ENCODE results near the gene CHST8.

CHST8 gene

GRCh38 chr19:33737681-33738371 lies 116.1 kb downstream of the CHST8 start:
- no peak for DNase-seq (ENCODE audit: low read depth in 2 of 2)

GRCh38 chr19:33740811-33741396 lies 119.2 kb downstream of the CHST8 start:
- DNase-seq (ENCODE audit: low read depth in 2 of 2): peak in 1 of 2 experiments; percentile 3

- no peak for DNase-seq (ENCODE audit: low read depth in 2 of 2)
These were observed 123.5 kb downstream of the CHST8 start for GRCh38 chr19:33745297-33745696.

- DNase-seq (ENCODE audit: low read depth in 2 of 2): no peak
These were observed 124.4 kb downstream of the CHST8 start for GRCh38 chr19:33746159-33746558.

DNA sequence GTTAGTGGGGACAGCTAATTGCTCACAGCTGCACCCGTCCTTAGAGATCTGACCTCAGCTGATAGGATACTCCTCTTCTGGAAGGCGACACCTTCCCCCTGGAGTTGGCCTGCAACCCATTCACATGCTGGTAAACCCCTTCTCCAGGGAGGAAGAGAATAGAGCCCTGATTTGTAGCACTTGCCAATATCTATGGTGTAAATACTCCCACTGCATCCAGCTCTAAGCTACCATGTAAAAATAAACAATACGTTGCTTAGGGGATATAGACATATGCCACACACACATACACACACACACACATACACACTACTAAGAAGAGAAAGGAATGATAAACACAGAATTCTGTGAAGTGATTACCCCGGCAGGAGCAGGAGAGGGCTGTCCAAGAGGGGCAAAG lies 125.5 kb downstream of the CHST8 start:
- DNase-seq (ENCODE audit: low read depth in 2 of 2): no peak

GRCh38 chr19:33748231-33748630 lies 126.5 kb downstream of the CHST8 start:
- no peak for DNase-seq (ENCODE audit: low read depth in 2 of 2)

GRCh38 chr19:33749016-33749415 lies 127.3 kb downstream of the CHST8 start:
- DNase-seq (ENCODE audit: low read depth in 2 of 2): no peak

- DNase-seq (ENCODE audit: low read depth in 2 of 2): no peak
These were observed 127.9 kb downstream of the CHST8 start for GRCh38 chr19:33749619-33750175.

DNA sequence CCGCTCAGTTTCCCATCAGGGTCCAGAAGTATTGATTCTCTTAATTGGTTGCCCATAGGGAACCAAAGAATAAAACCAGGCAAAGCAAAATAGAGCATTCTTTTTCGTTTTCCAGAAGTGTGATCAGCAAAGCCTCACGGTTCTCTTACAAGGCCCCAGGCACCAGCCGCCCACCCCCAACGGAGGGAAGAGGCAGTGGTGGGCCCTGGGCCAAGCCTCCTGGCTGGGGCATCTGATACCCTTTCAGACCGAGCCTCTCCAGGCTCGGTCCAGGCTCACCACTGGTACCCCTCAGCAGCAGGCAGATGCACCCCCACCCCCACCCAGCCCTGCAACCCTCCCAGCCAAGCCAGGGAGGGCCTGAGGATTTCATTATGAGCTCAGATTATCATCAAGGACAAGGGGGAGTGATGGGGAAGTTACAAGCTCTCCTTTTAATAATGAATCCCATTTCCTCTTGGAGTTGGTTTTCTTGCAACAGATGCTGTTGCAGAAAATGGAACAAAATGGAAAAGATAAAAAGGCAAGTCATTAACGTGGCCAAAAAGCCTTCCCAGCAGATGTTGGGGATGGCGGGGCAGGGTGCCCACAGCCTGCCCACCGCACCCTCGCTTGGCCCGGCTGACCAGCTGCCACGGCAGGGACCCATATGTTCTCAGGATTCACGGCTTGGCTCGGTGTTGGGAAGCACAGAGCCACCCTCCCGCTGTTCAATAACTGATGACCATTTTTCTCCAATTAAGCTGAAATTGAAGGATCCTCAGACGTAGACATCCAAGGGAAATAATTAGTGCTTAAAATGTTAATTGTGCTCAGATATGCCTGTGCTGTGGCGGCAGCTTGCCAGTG lies 129.1 kb downstream of the CHST8 start:
- DNase-seq (ENCODE audit: low read depth in 2 of 2): no peak

GRCh38 chr19:33751436-33751770 lies 129.7 kb downstream of the CHST8 start:
- no peak for DNase-seq (ENCODE audit: low read depth in 2 of 2)

DNA sequence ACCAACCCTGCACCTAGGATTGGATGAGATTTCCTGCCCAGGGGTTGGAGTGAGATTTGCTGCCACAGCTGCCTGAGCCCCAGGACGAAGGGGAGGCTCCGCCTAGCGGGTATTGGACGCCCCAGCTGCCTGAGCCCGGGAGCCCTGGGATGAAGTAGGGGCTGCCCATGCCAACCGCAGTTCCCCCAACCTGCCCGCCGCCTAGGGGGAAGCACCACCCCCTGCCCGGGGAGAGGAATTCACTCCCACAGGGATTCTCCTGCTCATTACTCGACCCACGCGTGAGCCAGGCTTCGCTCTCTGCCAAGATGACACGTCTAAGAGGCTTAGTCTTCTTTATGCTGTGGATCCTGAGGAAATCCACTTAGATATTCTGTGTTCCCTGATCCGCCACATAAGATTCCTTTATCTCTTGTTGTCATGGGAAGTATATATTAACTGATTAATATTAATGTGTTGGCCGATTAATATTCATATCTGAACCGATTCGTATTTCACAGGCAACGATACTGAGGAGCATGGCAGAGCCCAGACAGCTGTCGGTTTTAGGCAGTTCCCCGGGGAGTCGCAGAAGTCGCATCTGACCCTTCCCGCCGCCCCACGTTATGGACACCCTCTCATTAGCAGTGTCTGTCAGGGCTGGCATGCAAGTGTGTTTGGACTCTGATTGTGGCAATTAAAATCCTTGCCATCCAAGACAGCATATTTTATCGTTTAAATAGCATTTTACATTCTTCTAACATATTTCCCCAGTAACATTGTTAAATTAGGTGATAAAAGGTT lies 130.5 kb downstream of the CHST8 start:
- DNase-seq (ENCODE audit: low read depth in 2 of 2): no peak

- no peak for DNase-seq (ENCODE audit: low read depth in 2 of 2)
These were observed 131.2 kb downstream of the CHST8 start for GRCh38 chr19:33752945-33753344.

DNA sequence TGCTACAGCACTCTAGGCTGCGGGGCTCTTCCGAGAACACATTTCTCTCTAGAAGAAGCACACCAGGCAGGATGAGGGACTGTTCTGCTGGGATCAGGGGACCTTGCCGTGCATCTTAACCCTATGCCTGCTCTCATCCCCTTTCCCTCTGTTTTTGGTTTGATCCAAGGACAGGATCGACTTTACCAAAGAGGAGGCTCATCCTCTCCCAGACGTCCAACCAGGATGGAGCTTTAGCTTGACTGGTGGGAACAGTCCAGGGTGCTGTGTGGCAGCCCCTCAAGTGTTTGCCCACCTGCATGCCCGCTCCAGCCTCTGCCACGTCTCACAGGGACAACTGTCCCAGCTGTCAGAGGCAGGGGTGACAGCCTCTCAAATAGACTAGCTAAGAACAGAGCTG lies 132.6 kb downstream of the CHST8 start:
- no peak for DNase-seq (ENCODE audit: low read depth in 2 of 2)

DNA sequence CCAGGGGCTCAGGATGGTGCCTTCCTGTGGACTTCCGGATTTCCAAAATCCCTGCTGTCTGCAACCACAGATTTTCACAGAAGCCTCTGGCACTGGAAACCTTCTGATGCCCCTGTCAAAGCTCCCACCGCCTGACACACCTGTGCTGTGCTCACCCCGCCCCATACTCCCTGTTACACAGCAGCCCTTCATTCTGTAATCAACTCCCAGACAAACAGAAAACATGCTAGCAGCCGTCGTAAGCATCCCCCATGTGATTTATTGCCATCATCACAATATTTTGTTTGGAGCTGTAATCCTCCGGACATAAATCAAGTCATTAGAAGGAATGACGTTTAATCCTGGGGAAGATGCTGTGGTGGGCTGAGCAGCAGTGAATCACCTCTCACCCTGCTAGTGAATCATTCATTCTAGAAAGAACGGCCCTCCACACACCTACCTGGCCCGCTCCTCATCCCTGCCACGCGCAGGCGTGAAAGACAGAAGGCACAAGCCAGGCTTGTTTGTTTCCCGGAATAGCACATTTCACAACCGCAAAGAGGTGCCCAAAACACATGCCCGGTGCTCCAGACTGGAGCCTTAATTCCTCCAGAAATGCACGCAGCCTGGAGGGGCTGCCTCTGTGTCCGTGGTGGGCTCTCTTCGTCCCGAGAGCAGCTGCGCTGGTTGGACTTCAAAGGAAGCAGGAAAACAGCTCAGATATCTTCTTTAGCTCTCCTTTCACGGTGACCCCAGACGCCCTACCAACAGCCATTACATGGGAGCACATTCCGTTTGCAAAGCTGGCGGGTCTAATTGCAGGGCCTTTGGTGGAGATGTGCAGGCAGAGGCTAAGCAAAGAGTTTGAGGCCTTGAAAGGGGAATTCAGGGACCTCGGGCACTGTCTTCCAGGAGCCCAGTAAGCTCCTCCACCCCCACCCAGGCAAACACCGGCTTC lies 133.6 kb downstream of the CHST8 start:
- no peak for DNase-seq (ENCODE audit: low read depth in 2 of 2)

DNA sequence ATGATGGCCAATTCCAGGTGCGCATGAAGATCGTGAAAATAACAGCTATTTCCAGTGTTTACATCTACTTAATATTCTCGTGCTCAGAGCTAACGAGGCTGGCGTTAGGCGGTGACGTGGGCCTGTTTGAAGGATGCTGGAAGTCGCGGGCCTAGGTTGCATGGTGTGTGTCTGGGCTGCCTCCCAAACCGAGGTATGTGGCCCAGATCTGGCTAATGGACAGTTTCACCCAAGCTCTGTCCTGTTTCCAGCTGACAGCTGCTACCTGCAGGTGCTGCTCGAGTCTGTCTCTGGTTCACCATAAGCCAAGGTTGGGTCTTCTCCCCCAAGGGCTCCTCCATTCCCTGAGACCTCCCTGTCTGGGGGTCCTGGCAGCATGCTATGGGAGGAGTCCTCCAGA lies 134.4 kb downstream of the CHST8 start:
- DNase-seq (ENCODE audit: low read depth in 2 of 2): no peak

GRCh38 chr19:33758541-33759013 lies 136.8 kb downstream of the CHST8 start:
- no peak for DNase-seq (ENCODE audit: low read depth in 2 of 2)

- no peak for DNase-seq (ENCODE audit: low read depth in 2 of 2)
These were observed 137.6 kb downstream of the CHST8 start for GRCh38 chr19:33759356-33759755.

- no peak for DNase-seq (ENCODE audit: low read depth in 2 of 2)
These were observed 142.0 kb downstream of the CHST8 start for GRCh38 chr19:33763633-33764371.

- DNase-seq (ENCODE audit: low read depth in 2 of 2): no peak
These were observed 144.9 kb downstream of the CHST8 start for GRCh38 chr19:33766623-33767022.

GRCh38 chr19:33767898-33768413 lies 146.2 kb downstream of the CHST8 start:
- no peak for DNase-seq (ENCODE audit: low read depth in 2 of 2)
